HG03135 (cell line): ENCODE results near the gene ARL2BP.

Experiments used
- ATAC-seq: cut with Tn5 transposase; IDR thresholded peaks from one replicate; pipeline ENCODE4 v1.9.1; 2021; ENCODE audit warnings: mild to moderate bottlenecking, moderate library complexity; ENCODE audit not compliant: unreplicated experiment

The ARL2BP gene

GRCh38 chr16:57235128-57236021, 9.7 kb upstream of the ARL2BP start:
- no peak for ATAC-seq

DNA sequence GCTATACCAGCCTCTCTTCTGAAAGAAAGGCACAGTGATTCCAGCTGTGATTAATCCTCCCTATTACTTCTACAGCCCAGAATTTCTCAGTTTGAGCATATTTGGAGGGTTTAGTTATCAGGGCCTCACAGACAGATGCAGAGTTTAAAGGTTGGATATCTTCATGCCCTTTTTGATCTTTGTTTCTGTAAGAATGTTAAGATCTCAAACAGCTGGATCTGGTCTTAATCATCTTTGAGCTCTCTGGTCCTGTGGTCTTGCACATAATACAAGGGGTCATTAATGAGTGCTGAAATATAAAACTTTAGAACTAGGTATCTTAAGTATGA, 9.1 kb upstream of the ARL2BP start:
- no peak for ATAC-seq

- no peak for ATAC-seq
Measured at GRCh38 chr16:57238682-57239081, 6.4 kb upstream of the ARL2BP start.

DNA sequence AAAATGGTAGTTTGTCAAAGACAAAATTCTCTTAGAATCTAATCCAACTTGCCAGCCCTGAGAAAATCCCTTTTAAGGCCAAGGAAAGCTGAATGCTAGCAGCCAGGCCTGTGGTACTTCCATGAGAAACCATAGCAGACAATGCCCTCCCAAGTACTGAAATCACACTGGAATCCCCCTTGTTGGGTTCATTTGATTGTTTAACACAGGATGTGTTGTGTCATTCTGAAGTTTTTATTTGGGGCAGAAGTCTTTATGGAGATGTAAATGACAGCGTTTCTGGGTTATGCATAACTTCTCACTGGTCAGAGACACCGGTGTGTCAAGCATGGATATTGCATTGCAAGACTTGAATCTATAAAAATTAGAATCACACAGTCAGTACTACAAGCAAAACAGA, 6.0 kb upstream of the ARL2BP start:
- ATAC-seq: no peak

GRCh38 chr16:57240851-57241250, 4.2 kb upstream of the ARL2BP start:
- no peak for ATAC-seq

GRCh38 chr16:57242650-57243049, 2.4 kb upstream of the ARL2BP start:
- no peak for ATAC-seq

DNA sequence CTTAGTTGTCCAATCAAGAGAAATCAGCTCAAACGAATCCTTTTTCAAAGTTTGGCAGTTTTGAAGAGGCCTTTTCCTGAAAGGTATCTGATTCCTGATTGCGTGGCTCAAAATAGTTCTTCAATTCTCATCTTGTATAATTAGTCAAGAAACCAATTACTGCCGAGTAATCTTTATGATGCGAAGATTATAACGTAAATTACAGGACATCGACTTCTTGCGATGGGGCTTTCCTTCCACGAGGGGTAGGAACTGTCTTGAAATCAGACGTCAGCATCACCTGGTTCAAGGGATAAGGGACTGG, 644 bp upstream of the ARL2BP start:
- peak; percentile 38 for ATAC-seq

DNA sequence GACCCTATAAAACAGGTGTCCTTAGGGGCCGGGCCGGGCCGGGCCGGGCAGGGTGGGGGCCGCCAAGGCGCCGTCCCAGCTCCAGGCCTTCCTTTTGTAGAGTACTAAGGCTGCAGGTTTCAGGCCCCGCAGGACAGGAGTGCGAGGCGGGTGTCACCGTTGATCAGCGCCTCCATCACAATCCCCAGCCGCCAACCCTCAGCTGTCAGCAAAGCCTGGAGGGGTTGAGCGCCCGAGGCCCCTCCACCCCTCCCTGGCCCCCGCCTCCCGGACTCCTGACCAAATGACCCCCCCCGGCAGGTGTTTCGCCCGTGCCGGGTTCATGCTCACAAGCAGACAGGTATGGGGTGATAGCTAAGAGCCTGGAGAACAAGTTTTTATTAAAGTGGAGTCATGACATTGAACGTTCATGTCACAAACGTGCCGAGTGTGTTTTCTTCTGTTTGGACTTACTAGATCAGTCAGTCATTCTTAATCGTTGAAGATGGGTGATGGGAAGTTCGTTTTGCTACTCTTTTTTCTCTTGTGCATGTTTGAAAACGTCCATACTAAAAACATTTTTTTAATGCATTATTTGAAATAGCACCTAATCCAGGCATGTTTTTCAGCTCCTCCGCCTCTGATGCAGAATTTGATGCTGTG, 534 bp downstream of the ARL2BP start:
- ATAC-seq: peak; percentile 26

DNA sequence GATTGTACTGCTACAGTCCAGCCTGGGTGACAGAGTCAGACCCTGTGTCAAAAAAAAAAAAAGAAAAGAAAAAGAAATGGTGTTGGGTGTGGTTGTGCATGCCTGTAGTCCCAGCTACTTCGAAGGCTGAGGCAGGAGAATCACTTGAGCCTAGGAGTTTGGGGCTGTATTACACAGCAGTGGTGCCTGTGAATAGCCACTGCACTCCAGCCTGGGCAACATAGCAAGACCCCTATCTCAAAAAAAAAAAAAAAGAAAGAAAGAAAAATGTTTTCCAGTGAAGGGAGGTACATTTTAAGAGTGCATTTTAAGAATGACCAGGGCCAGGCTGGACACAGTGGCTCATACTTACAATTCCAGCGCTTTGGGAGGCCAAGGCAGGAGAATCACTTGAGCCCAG, 6.3 kb downstream of the ARL2BP start:
- no peak for ATAC-seq

DNA sequence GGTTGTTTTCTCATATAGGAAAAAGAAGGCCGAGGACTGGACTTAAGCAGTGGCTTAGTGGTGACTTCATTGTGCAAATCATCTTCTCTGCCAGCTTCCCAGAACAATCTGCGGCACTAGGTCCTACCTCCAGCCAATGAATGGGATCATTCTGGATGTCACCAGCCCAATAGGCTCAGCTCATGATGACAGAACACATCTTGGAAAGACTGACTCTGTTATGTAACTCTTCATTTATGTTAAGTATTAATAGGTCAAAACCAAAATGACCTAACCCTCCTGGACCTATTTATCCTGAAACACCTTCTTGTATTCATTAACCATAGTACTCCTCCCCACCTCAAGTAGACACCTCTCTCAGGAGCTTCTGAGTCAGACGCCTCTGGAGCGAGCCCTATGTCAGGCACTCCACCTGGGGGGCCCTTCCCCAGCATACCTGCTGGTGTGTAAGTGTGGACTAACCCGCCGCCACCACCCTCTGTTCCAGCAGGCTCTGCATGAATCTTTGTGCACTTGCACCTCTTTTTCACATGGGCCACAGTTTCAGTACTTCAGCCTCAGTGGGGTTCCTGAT, 7.2 kb downstream of the ARL2BP start:
- no peak for ATAC-seq

DNA sequence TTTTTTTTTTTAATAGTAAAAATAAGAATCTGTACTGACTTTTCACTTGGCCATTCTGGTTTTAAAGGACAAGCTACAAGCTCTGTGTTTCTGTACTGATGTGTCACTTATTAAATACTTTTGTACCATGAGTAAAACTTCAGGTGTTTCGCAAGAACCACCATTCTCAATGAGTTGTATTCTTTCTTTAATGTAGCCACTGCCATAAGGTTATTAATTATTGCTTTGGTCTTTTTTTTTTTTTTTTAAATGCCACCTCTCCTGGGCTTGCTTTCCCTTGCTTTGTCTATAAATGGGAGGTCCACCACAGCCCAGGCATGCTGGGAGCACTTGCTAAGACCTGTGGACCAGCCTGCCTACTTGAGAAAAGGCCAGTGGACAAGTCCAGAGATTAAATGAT, 8.4 kb downstream of the ARL2BP start:
- ATAC-seq: no peak

- no peak for ATAC-seq
Measured at GRCh38 chr16:57255686-57256415, 10.8 kb downstream of the ARL2BP start.

GRCh38 chr16:57256601-57257395, 11.7 kb downstream of the ARL2BP start:
- ATAC-seq: no peak

GRCh38 chr16:57257455-57258070, 12.5 kb downstream of the ARL2BP start:
- ATAC-seq: no peak

- ATAC-seq: no peak
Measured at GRCh38 chr16:57258226-57258909, 13.3 kb downstream of the ARL2BP start.

DNA sequence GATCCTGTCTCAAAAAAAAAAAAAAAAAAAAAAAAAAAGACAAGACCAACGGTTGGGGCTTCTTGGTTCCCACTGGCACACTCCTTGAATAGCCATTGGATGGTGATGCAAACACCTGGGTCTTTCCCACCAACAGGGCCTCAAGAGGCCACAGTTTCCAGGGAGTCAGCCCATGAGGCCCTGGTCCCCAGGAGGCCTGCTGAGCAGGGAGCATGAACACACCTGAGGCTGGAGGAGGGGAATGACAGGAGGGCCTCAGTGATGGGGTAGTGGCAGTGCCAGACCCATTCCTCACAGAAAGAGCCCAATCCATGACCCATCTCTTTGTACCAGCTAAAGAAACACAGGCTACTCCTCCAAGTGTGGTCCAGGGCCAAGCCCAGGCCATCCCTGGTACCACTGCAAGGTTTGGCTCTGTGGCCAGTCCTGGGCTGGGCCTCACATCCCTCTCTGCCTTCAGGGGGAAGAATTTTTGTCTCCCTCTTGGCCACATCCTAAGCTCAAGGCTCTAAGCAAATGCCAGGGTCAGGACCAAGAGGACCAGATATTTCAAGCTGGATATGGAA, 13.9 kb downstream of the ARL2BP start:
- no peak for ATAC-seq

DNA sequence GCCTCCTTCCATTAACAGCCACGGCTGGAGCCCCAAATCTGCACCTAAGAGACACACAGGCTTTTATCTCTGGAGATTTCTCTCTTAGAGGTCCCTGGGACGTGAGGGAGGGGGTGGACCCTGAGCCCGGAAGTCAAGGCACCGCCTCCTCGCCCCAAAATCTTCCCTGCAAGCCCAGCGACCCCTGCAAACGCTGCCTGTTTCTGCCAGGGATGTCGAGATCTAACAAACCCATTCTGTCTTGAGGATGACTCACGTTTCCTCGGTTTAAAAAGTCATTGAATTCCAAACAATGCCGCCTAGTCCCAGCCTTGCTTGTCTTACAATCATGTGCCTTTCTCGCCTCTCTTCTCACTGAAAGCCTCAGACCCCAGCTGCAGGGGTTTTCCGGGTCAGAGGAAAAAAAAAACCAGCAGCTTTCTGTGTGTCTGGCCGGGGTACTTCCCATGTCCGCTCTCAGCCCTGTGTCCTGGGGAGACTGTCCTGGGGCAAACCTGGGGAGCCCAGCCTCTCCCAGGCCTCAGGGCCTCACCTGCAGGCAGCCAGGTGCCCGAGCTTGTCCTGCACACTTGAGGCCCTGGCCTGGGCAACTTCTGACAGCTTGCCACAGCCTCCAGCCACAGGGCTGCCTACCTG, 15.4 kb downstream of the ARL2BP start:
- ATAC-seq: no peak

DNA sequence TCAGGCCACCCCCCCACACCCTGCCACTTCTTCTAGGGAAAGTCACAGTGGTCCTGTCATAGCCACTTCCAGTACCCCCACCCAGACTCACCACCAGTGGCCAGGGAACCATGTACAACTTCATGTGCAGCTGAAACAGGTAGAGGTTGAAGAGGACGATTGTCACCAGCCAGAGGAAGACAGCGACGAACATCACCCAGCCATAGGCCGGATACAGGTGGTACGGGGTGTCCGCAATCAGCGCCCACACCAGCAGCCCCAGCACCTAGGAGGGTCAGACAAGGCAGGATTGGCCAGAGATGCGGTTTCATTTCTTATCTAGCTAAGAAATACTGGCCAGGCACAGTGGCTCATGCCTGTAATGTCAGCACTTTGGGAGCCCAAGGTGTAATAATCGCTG, 16.7 kb downstream of the ARL2BP start:
- ATAC-seq: no peak
